Keratinocyte (primary cell): ENCODE data around the gene DNAJB14. TPM values are rescaled to one million over a fixed set of nuclear protein-coding genes. Genes with fewer than 3 reads are reported as not detected.

Experiments
- DNase-seq: peaks from one replicate; pipeline ENCODE4 v3.0.0-alpha.2; 2011; ENCODE audit warnings: low read depth, missing footprints, low spot score
- FAIRE-seq: peaks from 2 replicates; lab custom pipeline; 2011; peaks lifted over from hg19 to GRCh38; lab: Jason Lieb, UNC
- H2AFZ ChIP-seq: 2 replicates; pipeline ENCODE4 v1.6.0; 2012; ENCODE audit warnings: low read length, control low read depth, inconsistent platforms; ENCODE audit not compliant: control insufficient read depth
- H3K27ac ChIP-seq: 2 replicates; pipeline ENCODE4 v1.5.1; 2011; ENCODE audit warnings: low read length; ENCODE audit not compliant: control insufficient read depth, insufficient read depth
- H3K27me3 ChIP-seq: 3 replicates; pipeline ENCODE4 v1.6.0; 2011; ENCODE audit warnings: low read length; ENCODE audit not compliant: control insufficient read depth, insufficient read depth; ENCODE audit errors: extremely low read depth
- H3K36me3 ChIP-seq, 2 experiments: 2 replicates in 1 of 2; 3 replicates in 1 of 2; pipeline ENCODE4 v1.5.1; 2011; ENCODE audit warnings: low read length in 2 of 2, mild to moderate bottlenecking in 1 of 2; ENCODE audit not compliant: control insufficient read depth in 2 of 2, insufficient read depth in 2 of 2; ENCODE audit errors: extremely low read depth in 1 of 2
- H3K4me1 ChIP-seq: 3 replicates; pipeline ENCODE4 v1.5.1; 2011; ENCODE audit warnings: low read length; ENCODE audit not compliant: control insufficient read depth, insufficient read depth; ENCODE audit errors: extremely low read depth
- H3K4me2 ChIP-seq: 3 replicates; pipeline ENCODE4 v1.6.0; 2011; ENCODE audit warnings: low read depth, low read length; ENCODE audit not compliant: control insufficient read depth, insufficient read depth; ENCODE audit errors: extremely low read depth
- H3K4me3 ChIP-seq, 3 experiments: fragments of 200-600 bp in 1 of 3; sonication (generic) in 1 of 3; 2 replicates in 2 of 3; 3 replicates in 1 of 3; pipeline ENCODE4 v1.5.1; 2011 to 2016; ENCODE audit warnings: low read length in 3 of 3, mild to moderate bottlenecking in 3 of 3, control low read depth in 2 of 3, inconsistent platforms in 1 of 3, low read depth in 1 of 3, mixed read lengths in 1 of 3, mixed run types in 1 of 3, moderate library complexity in 1 of 3; ENCODE audit not compliant: control insufficient read depth in 2 of 3, insufficient read depth in 2 of 3; ENCODE audit errors: extremely low read depth in 1 of 3
- H3K79me2 ChIP-seq: 2 replicates; pipeline ENCODE4 v1.6.0; 2012; ENCODE audit warnings: low read length; ENCODE audit not compliant: control insufficient read depth, insufficient read depth
- H3K9ac ChIP-seq: 3 replicates; pipeline ENCODE4 v1.6.0; 2011; ENCODE audit warnings: low read length; ENCODE audit not compliant: control insufficient read depth, insufficient read depth; ENCODE audit errors: extremely low read depth
- H3K9me1 ChIP-seq: 3 replicates; pipeline ENCODE4 v1.6.0; 2011; ENCODE audit warnings: low read length; ENCODE audit not compliant: control insufficient read depth, insufficient read depth; ENCODE audit errors: extremely low read depth
- H3K9me3 ChIP-seq: 2 replicates; pipeline ENCODE4 v1.5.1; 2012; ENCODE audit warnings: low read depth, low read length; ENCODE audit not compliant: control insufficient read depth
- H4K20me1 ChIP-seq: 3 replicates; pipeline ENCODE4 v1.6.0; 2011; ENCODE audit warnings: low read length; ENCODE audit not compliant: control insufficient read depth, insufficient read depth; ENCODE audit errors: extremely low read depth
- CTCF ChIP-seq, 3 experiments: IDR thresholded peaks in 1 of 3; conservative IDR thresholded peaks in 1 of 3; optimal IDR thresholded peaks in 1 of 3; 2 replicates in 2 of 3; 3 replicates in 1 of 3; pipeline versions ENCODE3 to v1.5.1; 2011; ENCODE audit warnings: low read length in 3 of 3, mild to moderate bottlenecking in 3 of 3, moderate library complexity in 2 of 3, control low read depth in 1 of 3, inconsistent platforms in 1 of 3; ENCODE audit not compliant: insufficient read depth in 2 of 3; ENCODE audit errors: extremely low read depth in 1 of 3
- EZH2 ChIP-seq: IDR thresholded peaks from one replicate; pipeline ENCODE4 v1.6.1; 2012; ENCODE audit warnings: inconsistent platforms, mild to moderate bottlenecking, low read length, moderate library complexity
- dilution Hi-C: fragments of 300-500 bp; cut with MboI; formaldehyde crosslinking; loops from one replicate; pipeline ENCODE4 v1.7.0; 2020; ENCODE audit warnings: low sequenced_read_pairs; ENCODE audit not compliant: extremely low pct_ligation_motif_present
- polyA plus RNA-seq, 5 experiments: library from polyadenylated mRNA; depleted of rRNA in 3 of 5; stranded (reverse) in 3 of 5; stranded (forward) in 1 of 5; unstranded in 1 of 5; fragments of >200 nt; gene quantifications; 1 replicate in 1 of 5; 2 replicates in 3 of 5; 3 replicates in 1 of 5; pipeline versions ENCODE4 v1.2.1 to v1.2.3, GENCODE V29; 2011 to 2012; ENCODE audit warnings: missing spikeins in 2 of 5, low read depth in 1 of 5, low replicate concordance in 1 of 5

DNAJB14 gene
- polyA plus RNA-seq, 1 donor (not counting 4 experiments of a cell fraction or from before 2014, with no cell fraction given), result 17.9 TPM

GRCh38 chr4:99971453-99972111 is 25.2 kb upstream of the DNAJB14 start:
- H3K9ac ChIP-seq, result no peak overlapping the region
- no peak overlapping the region for H2AFZ ChIP-seq
- peaks cover 12% of the 10 kb centered on the region for H3K4me1 ChIP-seq
- H3K4me2 ChIP-seq, result no peak overlapping the region
- no peaks in the 10 kb centered on the region for H3K27me3 ChIP-seq
- DNase-seq (no peak), FAIRE-seq (no peak)
- no peaks in the 10 kb centered on the region for H4K20me1 ChIP-seq
- no peaks in the 10 kb centered on the region for H3K9me1 ChIP-seq
- no peak overlapping the region for H3K27ac ChIP-seq
- no peaks in the 10 kb centered on the region for H3K36me3 ChIP-seq
- TF ChIP-seq EZH2 (no peak), CTCF (optimal IDR thresholded peaks at IDR 0.05 in 1 of 3, IDR thresholded peaks at IDR 0.05 in 1 of 3, conservative IDR thresholded peaks at IDR 0.05 in 1 of 3; ENCODE audit: extremely low read depth in 1 of 3, insufficient read depth in 2 of 3, low read length in 3 of 3) (no peak)
- dilution Hi-C loops, result no loop called here
- no peaks in the 10 kb centered on the region for H3K9me3 ChIP-seq
- H3K79me2 ChIP-seq, result no peaks in the 10 kb centered on the region
- no peak overlapping the region for H3K4me3 ChIP-seq

GRCh38 chr4:99968330-99968729 is 21.9 kb upstream of the DNAJB14 start:
- DNase-seq, result no peak
- Histone ChIP-seq H3K27ac (no peak overlapping the region), H3K9ac (peak overlapping the region; percentile 5), H3K9me3 (no peaks in the 10 kb centered on the region), H3K36me3 (no peaks in the 10 kb centered on the region), H3K4me1 (peaks cover 12% of the 10 kb centered on the region), H4K20me1 (no peaks in the 10 kb centered on the region), H3K9me1 (no peaks in the 10 kb centered on the region), H3K4me3 (no peak overlapping the region), H3K27me3 (no peaks in the 10 kb centered on the region), H3K4me2 (peak overlapping the region; percentile 30), H3K79me2 (no peaks in the 10 kb centered on the region), H2AFZ (peak overlapping the region; percentile 55)
- dilution Hi-C loops, result no loop called here
- peak; percentile 95 for FAIRE-seq
- no peak for TF ChIP-seq CTCF (optimal IDR thresholded peaks at IDR 0.05 in 1 of 3, IDR thresholded peaks at IDR 0.05 in 1 of 3, conservative IDR thresholded peaks at IDR 0.05 in 1 of 3; ENCODE audit: extremely low read depth in 1 of 3, insufficient read depth in 2 of 3, low read length in 3 of 3)
- TF ChIP-seq EZH2, result no peak
